Heart right ventricle (tissue), 16 donors: ENCODE data around the gene KIAA0930. TPM values are rescaled to one million over a fixed set of nuclear protein-coding genes. Genes with fewer than 3 reads are reported as not detected.

Experiments
- ATAC-seq, 8 donors: fragments of 200-7000 bp; cut with Tn5 transposase; one replicate each; pipeline ENCODE4 v1.9.1; 2020; ENCODE audit warnings: mild to moderate bottlenecking in 8 of 8, moderate library complexity in 8 of 8, moderate number of reproducible peaks in 1 of 8
- DNase-seq, 2 donors: peaks; one replicate each; pipeline ENCODE4 v3.0.0-alpha.2; 2020
- H3K27ac ChIP-seq, 10 donors: fragments of 200-600 bp; sonication (generic) in 2 of 10; one replicate each; pipeline versions ENCODE4 v1.5.0 to v1.8.0; 2020 to 2022; ENCODE audit warnings: mild to moderate bottlenecking in 3 of 10
- H3K27me3 ChIP-seq, 7 donors: fragments of 200-600 bp; one replicate each; pipeline ENCODE4 v1.8.0; 2021 to 2022; ENCODE audit warnings: mild to moderate bottlenecking in 2 of 7
- H3K36me3 ChIP-seq, 9 donors: fragments of 200-600 bp; sonication (generic) in 1 of 9; one replicate each; pipeline versions ENCODE4 v1.5.0 to v1.8.0; 2020 to 2022; ENCODE audit warnings: mild to moderate bottlenecking in 2 of 9
- H3K4me1 ChIP-seq, 9 donors: fragments of 200-600 bp; sonication (generic) in 1 of 9; one replicate each; pipeline versions ENCODE4 v1.5.0 to v1.8.0; 2020 to 2022; ENCODE audit warnings: mild to moderate bottlenecking in 4 of 9
- H3K4me3 ChIP-seq, 10 donors: fragments of 200-600 bp; sonication (generic) in 2 of 10; one replicate each; pipeline versions ENCODE4 v1.5.0 to v1.8.0; 2020 to 2022; ENCODE audit warnings: mild to moderate bottlenecking in 7 of 10, moderate library complexity in 2 of 10
- H3K9me3 ChIP-seq, 11 donors: fragments of 200-600 bp in 10 of 11; sonication (generic) in 2 of 11; one replicate each; pipeline versions ENCODE4 v1.5.0 to v1.8.0; 2013 to 2022; ENCODE audit warnings: mild to moderate bottlenecking in 2 of 11, control low read depth in 1 of 11, moderate library complexity in 1 of 11
- WGBS, 2 donors: extraction: QIAGEN DNeasy Blood & Tissue Kit; methylation state at CpG; one replicate each; pipeline ENCODE4 v1.1.7; 2013; ENCODE audit warnings: inconsistent platforms in 1 of 2; 5-methylcytosine and 5-hydroxymethylcytosine counted together
- intact Hi-C, 10 donors: fragments of 100-400 bp; cut with DNase I; formaldehyde crosslinking; loops; one replicate each; pipeline versions ENCODE4 v1.11.1 to v1.14.2; 2022
- polyA plus RNA-seq, 2 donors: library from polyadenylated mRNA; stranded (reverse); fragments of 200-250 nt; gene quantifications; one replicate each; pipeline ENCODE4 v1.2.3, GENCODE V29; 2013
- total RNA-seq, 10 donors: library from RNA; stranded (reverse); fragmentation: NEBNext Ultra II Directional in 3 of 10; extraction: Animal tissue kit (Norgen Biotek cat#: 25700) in 3 of 10; gene quantifications; one replicate each; pipeline versions ENCODE4 v1.2.1 to v1.2.4, GENCODE V29; 2021 to 2023
- TF ChIP-seq, protein P1 (sequence below), 9 donors: fragments of 200-600 bp; sonication (generic) in 2 of 9; IDR thresholded peaks; one replicate each; pipeline versions ENCODE4 v1.5.0 to v1.8.0; 2021 to 2022; ENCODE audit warnings: antibody characterized with exemption in 9 of 9, mild to moderate bottlenecking in 5 of 9, moderate library complexity in 1 of 9
- donor health status: Arrhythmogenic right ventricular cardiomyopathy.
- donor health status: ischemic (EF 13 %, LVEDD 7.1; RV severe dilation, severe dysfunction).
- donor health status: healthy with polysubstance abuse.
- donor health status: DM: no; HTN: yes; CAD: no.
- donor health status: DM: no; HTN: no; CAD: no.
- donor health status: ischemic (EF 25% LVEDD 6.9; RV normal size, moderate dysfunction).
- donor health status: ischemic (EF 25% LVEDD 5.7; RV mildly dilated, moderate dysfunction).
- donor health status: healthy.
- donor health status: DM: yes; HTN: yes; CAD: no.
- donor health status: Ischemic cardiomyopathy.
- donor health status: ischemic (EF 35%, LVEDD 5.7; RV mildly dilated, moderate dysfunction).
- donor health status: nonischemic (EF 11% LVEDD 7.7; RV severe dilation, severe dysfunction).
- donor health status: DM: yes; HTN: yes; CAD: no.
- donor health status: PGD.
- donor health status: ischemic (EF 29% LVEDD 5.4; RV normal size, mild dysfunction).
- donor health status: nonischemic (EF 23%, LVEDD 6.1; RV moderate dilation, normal function).

Gene KIAA0930
- total and polyA plus RNA-seq, 12 donors, result 9.1 to 48.3 (median 16.3) TPM

DNA sequence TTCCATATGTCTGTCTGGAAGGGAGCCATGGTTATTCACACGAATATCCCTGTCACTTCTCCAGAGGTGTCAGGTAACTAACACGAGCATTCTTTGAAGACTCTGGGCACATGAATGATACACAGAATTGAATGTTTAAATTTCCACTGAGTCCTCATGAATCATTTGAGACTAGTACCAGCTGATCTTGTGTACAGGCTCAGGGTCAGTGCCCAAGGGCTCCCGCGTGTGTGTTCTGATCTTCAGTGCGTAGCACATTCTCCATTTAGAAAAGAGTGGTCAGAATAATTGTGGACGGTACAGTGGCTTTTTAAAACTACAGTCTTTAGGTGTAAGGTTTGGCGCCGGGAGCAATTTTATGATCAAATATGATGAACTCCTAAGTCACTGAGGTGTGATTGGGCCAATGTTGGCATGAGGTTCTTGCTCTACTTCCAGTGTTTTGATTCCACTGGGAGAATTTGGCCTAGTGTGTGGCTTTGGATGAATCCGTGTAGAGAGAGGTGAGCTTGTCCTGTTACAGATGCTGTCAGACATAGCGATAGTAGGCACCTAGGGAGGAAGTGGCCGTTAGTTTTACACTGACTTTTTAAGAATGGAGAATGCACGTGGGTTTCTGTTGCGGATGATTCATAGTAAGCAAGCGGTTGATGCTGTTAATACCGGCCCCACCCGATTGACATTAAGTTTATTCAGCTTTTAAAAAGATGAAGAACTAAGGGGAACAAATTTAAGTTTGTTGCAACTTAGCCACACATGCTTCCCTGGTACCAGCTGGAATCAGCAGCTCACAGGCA, 54.8 kb downstream of the KIAA0930 start:
- intact Hi-C loops, result no loop called here
- WGBS, 2 donors, result 87 to 89% methylated on average over 16 of the region's 16 CpGs
- H3K4me3 ChIP-seq, result no peak overlapping the region
- DNase-seq (no peak), ATAC-seq (no peak)
- H3K27ac ChIP-seq, result no peak overlapping the region
- no peaks in the 10 kb centered on the region for H3K9me3 ChIP-seq
- TF ChIP-seq, protein P1, sequence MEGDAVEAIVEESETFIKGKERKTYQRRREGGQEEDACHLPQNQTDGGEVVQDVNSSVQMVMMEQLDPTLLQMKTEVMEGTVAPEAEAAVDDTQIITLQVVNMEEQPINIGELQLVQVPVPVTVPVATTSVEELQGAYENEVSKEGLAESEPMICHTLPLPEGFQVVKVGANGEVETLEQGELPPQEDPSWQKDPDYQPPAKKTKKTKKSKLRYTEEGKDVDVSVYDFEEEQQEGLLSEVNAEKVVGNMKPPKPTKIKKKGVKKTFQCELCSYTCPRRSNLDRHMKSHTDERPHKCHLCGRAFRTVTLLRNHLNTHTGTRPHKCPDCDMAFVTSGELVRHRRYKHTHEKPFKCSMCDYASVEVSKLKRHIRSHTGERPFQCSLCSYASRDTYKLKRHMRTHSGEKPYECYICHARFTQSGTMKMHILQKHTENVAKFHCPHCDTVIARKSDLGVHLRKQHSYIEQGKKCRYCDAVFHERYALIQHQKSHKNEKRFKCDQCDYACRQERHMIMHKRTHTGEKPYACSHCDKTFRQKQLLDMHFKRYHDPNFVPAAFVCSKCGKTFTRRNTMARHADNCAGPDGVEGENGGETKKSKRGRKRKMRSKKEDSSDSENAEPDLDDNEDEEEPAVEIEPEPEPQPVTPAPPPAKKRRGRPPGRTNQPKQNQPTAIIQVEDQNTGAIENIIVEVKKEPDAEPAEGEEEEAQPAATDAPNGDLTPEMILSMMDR (IDR thresholded peaks at IDR 0.05), result no peak
- peaks cover 0 to 88% (median 30%) of the 10 kb centered on the region in 9 donors for H3K36me3 ChIP-seq
- peaks cover 0 to 10% (median 0%) of the 10 kb centered on the region in 9 donors for H3K4me1 ChIP-seq
- no peaks in the 10 kb centered on the region for H3K27me3 ChIP-seq

DNA sequence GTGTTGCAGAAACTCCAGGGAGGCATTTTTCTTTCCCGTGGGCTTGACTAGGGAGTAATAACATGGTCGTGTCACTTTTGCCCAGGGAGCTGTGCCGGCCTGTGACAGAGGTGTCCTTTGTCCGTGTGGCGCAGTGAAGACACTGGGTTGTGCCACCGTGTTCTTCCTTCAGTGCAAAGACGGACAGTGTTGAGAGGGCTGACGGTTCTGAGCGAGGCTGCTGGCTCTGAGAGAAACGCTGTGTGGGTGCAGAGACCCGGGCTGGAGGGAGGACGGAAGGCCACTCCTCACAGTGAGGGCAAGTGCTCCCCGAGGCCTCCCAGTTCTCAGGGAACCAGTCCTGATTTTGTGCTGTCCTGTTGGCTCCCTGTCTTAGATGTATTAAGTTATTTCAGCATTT, 56.7 kb downstream of the KIAA0930 start:
- 89 to 92% methylated on average over 13 of the region's 13 CpGs for WGBS, 2 donors
- no peak for ATAC-seq
- intact Hi-C loops, result no loop called here
- no peak for DNase-seq
- no peaks in the 10 kb centered on the region for H3K27me3 ChIP-seq
- no peak overlapping the region for H3K4me3 ChIP-seq
- no peaks in the 10 kb centered on the region for H3K9me3 ChIP-seq
- TF ChIP-seq, protein P1 (IDR thresholded peaks at IDR 0.05), result no peak
- H3K4me1 ChIP-seq, result peaks cover 0 to 22% (median 0%) of the 10 kb centered on the region in 9 donors
- no peak overlapping the region for H3K27ac ChIP-seq
- H3K36me3 ChIP-seq, result peaks cover 0 to 95% (median 38%) of the 10 kb centered on the region in 9 donors

DNA sequence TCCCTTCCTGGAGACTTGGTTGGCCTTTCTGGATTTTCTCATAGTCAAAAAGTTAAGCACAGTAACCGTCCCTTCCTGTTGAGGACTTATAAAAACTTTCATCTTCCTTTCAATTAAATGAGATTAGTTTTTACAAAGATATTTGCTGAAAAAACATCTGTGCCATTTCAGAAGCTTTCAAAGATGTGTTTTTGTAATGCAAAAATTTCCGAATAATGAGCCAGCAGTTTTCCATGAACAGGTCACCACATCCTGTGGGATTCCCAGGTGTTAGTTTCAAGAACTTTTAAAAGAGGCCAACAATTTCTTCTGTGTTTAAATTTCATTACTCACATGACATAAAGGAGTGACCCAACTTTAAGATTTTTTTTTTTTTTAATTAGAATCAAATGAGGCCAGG, 58.9 kb downstream of the KIAA0930 start:
- H3K36me3 ChIP-seq, result peaks cover 0 to 99% (median 42%) of the 10 kb centered on the region in 9 donors

DNA sequence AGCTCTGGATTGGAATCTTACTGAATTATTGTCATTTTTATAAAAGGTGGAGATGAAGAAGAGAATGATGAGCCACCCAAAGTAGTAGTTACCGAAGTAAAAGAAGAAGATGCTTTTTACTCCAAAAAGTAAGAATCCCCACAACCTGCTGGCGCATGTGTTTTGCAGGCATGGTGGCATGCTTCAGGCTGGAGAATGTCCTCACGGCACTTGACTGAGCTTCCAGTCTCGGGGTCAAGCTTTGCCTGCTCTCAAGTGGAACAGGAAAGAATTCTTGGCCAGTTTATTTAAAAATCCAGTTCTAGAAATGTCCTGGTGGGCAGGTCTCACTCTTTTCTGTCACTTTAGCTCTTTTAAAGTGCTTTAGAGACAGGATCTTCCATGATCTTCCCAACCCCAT, 59.5 kb downstream of the KIAA0930 start:
- peaks cover 0 to 20% (median 0%) of the 10 kb centered on the region in 9 donors for H3K4me1 ChIP-seq
- no peak overlapping the region for H3K4me3 ChIP-seq
- DNase-seq (no peak), ATAC-seq (no peak)
- WGBS, 2 donors, result 93 to 95% methylated on average over 4 of the region's 4 CpGs
- H3K27me3 ChIP-seq, result no peaks in the 10 kb centered on the region
- TF ChIP-seq, protein P1 (IDR thresholded peaks at IDR 0.05), result no peak
- H3K36me3 ChIP-seq, result peaks cover 0 to 99% (median 46%) of the 10 kb centered on the region in 9 donors
- H3K9me3 ChIP-seq, result no peaks in the 10 kb centered on the region
- H3K27ac ChIP-seq, result no peak overlapping the region
- intact Hi-C loops, result no loop called here

More for the DNA sequence above, 58.9 kb downstream of the KIAA0930 start:
- 89 to 96% methylated on average over 2 of the region's 2 CpGs for WGBS, 2 donors
- ATAC-seq (no peak), DNase-seq (no peak)
- intact Hi-C loops, result no loop called here
- no peaks in the 10 kb centered on the region for H3K9me3 ChIP-seq
- no peak overlapping the region for H3K27ac ChIP-seq
- no peak overlapping the region for H3K4me3 ChIP-seq
- peaks cover 0 to 20% (median 0%) of the 10 kb centered on the region in 9 donors for H3K4me1 ChIP-seq
- TF ChIP-seq, protein P1 (IDR thresholded peaks at IDR 0.05), result no peak
- H3K27me3 ChIP-seq, result no peaks in the 10 kb centered on the region
